LNCaP clone FGC (cell line): ENCODE data around the gene PRKN.

Source experiments
- DNase-seq: peaks from one replicate; pipeline ENCODE4 v3.0.0-alpha.2; 2011; ENCODE audit warnings: low read depth
- H3K4me3 ChIP-seq: 2 replicates; pipeline ENCODE4 v1.5.1; 2011; ENCODE audit warnings: mild to moderate bottlenecking, low read depth, low read length, control low read depth
- TF ChIP-seq, protein P1 (sequence below): IDR thresholded peaks from 2 replicates; pipeline ENCODE4 v1.5.1; 2012; ENCODE audit warnings: mild to moderate bottlenecking; ENCODE audit not compliant: control insufficient read depth, insufficient read depth; ENCODE audit errors: extremely low read depth

PRKN gene

GRCh38 chr6:161481786-161482516 is 1245.6 kb downstream of the PRKN start:
- no peak overlapping the region for H3K4me3 ChIP-seq
- TF ChIP-seq, protein P1, sequence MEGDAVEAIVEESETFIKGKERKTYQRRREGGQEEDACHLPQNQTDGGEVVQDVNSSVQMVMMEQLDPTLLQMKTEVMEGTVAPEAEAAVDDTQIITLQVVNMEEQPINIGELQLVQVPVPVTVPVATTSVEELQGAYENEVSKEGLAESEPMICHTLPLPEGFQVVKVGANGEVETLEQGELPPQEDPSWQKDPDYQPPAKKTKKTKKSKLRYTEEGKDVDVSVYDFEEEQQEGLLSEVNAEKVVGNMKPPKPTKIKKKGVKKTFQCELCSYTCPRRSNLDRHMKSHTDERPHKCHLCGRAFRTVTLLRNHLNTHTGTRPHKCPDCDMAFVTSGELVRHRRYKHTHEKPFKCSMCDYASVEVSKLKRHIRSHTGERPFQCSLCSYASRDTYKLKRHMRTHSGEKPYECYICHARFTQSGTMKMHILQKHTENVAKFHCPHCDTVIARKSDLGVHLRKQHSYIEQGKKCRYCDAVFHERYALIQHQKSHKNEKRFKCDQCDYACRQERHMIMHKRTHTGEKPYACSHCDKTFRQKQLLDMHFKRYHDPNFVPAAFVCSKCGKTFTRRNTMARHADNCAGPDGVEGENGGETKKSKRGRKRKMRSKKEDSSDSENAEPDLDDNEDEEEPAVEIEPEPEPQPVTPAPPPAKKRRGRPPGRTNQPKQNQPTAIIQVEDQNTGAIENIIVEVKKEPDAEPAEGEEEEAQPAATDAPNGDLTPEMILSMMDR = no peak
- DNase-seq = no peak

GRCh38 chr6:161480421-161481155 is 1247.0 kb downstream of the PRKN start:
- no peak for DNase-seq
- H3K4me3 ChIP-seq = no peak overlapping the region
- TF ChIP-seq, protein P1 = no peak

GRCh38 chr6:161479376-161479775 is 1248.2 kb downstream of the PRKN start:
- TF ChIP-seq, protein P1 = no peak
- DNase-seq = no peak
- H3K4me3 ChIP-seq = no peak overlapping the region

DNA sequence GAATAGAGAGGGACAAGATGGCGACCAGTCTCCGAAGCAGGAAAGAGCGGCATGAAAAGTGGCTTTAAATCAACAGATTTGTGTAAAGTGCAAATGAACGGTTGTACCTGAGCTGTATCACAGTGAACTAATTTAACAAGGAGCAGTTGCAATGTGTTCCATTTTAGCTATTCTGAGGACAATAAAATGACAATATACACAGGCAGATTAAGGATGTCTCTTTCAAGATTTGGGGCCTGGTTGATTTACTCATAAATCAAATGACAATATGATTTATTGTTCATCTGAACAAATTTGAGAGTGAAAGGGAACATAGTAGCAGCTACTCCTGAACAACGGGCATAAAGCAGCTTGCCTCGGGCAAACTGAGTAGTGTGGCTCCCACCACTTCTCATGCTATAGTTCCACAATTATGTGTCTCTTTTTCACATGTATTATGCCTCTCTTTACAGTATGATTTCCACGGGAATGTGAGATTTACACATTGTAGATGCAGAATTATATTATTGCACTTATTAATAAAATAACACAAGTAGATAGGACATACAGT is 1249.6 kb downstream of the PRKN start:
- H3K4me3 ChIP-seq = no peak overlapping the region
- no peak for DNase-seq
- TF ChIP-seq, protein P1 = no peak

- no peak overlapping the region for H3K4me3 ChIP-seq
- TF ChIP-seq, protein P1 = no peak
- DNase-seq = no peak
Measured at GRCh38 chr6:161476711-161477110, 1250.9 kb downstream of the PRKN start.

GRCh38 chr6:161465403-161465802 is 1262.2 kb downstream of the PRKN start:
- TF ChIP-seq, protein P1 = no peak
- H3K4me3 ChIP-seq = no peak overlapping the region
- no peak for DNase-seq
